ENCODE results near the gene GDAP2.
"Not testable (repeated sequence)": the region's sequence is repeated elsewhere in the genome, so short reads cannot be mapped to it uniquely, and the experiment has no call there.

GDAP2 gene

GRCh38 chr1:117897551-117897950 lies 31.9 kb downstream of the GDAP2 start:
- DNase-seq, result no peak

GRCh38 chr1:117895482-117896114 lies 33.8 kb downstream of the GDAP2 start:
- peak; percentile 46 for DNase-seq

- no peak for DNase-seq
Observed at GRCh38 chr1:117894078-117894477, 35.3 kb downstream of the GDAP2 start.

GRCh38 chr1:117892512-117892911 lies 36.9 kb downstream of the GDAP2 start:
- DNase-seq, result no peak

GRCh38 chr1:117890452-117890851 lies 39.0 kb downstream of the GDAP2 start:
- no peak for DNase-seq

- DNase-seq, result no peak
Observed at GRCh38 chr1:117886101-117886795, 43.2 kb downstream of the GDAP2 start.

- DNase-seq, result no peak
Observed at GRCh38 chr1:117883616-117884015, 45.8 kb downstream of the GDAP2 start.

GRCh38 chr1:117879284-117879683 lies 50.1 kb downstream of the GDAP2 start:
- no peak for DNase-seq

GRCh38 chr1:117877823-117878222 lies 51.6 kb downstream of the GDAP2 start:
- DNase-seq, result no peak

GRCh38 chr1:117871013-117871412 lies 58.4 kb downstream of the GDAP2 start:
- DNase-seq, result no peak

GRCh38 chr1:117861694-117862093 lies 67.7 kb downstream of the GDAP2 start:
- DNase-seq, result no peak

- no peak for DNase-seq
Observed at GRCh38 chr1:117860896-117861610, 68.4 kb downstream of the GDAP2 start.

- no peak for DNase-seq
Observed at GRCh38 chr1:117859901-117860300, 69.5 kb downstream of the GDAP2 start.

- no peak for DNase-seq
Observed at GRCh38 chr1:117857418-117857817, 72.0 kb downstream of the GDAP2 start.

- DNase-seq, result no peak
Observed at GRCh38 chr1:117852853-117853553, 76.4 kb downstream of the GDAP2 start.

GRCh38 chr1:117851687-117852086 lies 77.7 kb downstream of the GDAP2 start:
- no peak for DNase-seq

- no peak for DNase-seq
Observed at GRCh38 chr1:117846674-117847425, 82.6 kb downstream of the GDAP2 start.

GRCh38 chr1:117844478-117844877 lies 84.9 kb downstream of the GDAP2 start:
- DNase-seq, result not testable (repeated sequence)

- no peak for DNase-seq
Observed at GRCh38 chr1:117843791-117844190, 85.6 kb downstream of the GDAP2 start.

- no peak for DNase-seq
Observed at GRCh38 chr1:117842408-117843170, 86.8 kb downstream of the GDAP2 start.

GRCh38 chr1:117841117-117841650 lies 88.2 kb downstream of the GDAP2 start:
- no peak for DNase-seq

GRCh38 chr1:117838911-117839310 lies 90.5 kb downstream of the GDAP2 start:
- no peak for DNase-seq
